ENCODE results near the gene CACNA1I.
A peak's percentile ranks its signal among the peaks of the same experiment; 100 is the strongest.

The CACNA1I gene

GRCh38 chr22:39603345-39603744 is 32.8 kb downstream of the CACNA1I start (continued):
- no peak for TF ChIP-seq ZNF114 (tag by site-specific recombination; IDR thresholded peaks at IDR 0.05)
- TF ChIP-seq ZNF580 (tag by site-specific recombination; IDR thresholded peaks at IDR 0.05) = peak; percentile 68
- no peak for TF ChIP-seq KLF17 (tag by site-specific recombination; IDR thresholded peaks at IDR 0.05)
- TF ChIP-seq ZNF280D (tag by site-specific recombination; IDR thresholded peaks at IDR 0.05) = peak; percentile 70; the same call in 1 of the 2 replicates
- peak; percentile 45; the same call in 1 of the 2 replicates for TF ChIP-seq KLF8 (tag by site-specific recombination; IDR thresholded peaks at IDR 0.05)
- peak; percentile 99 for TF ChIP-seq TRIM28 (IDR thresholded peaks at IDR 0.05; ENCODE audit: borderline replicate concordance, low read length)

GRCh38 chr22:39610246-39610645 is 39.7 kb downstream of the CACNA1I start:
- Histone ChIP-seq H3K4me1 (ENCODE audit: control insufficient read depth, insufficient read depth, low read length) (no peaks in the 10 kb centered on the region), H3K27ac (ENCODE audit: extremely low read depth, low read depth, low read length) (no peak overlapping the region), H3K4me3 (ENCODE audit: low read depth, low read length) (no peak overlapping the region), H3K36me3 (ENCODE audit: control insufficient read depth in 2 of 2, insufficient read depth in 1 of 2, low read length in 2 of 2) (no peaks in the 10 kb centered on the region), H3K9me3 (ENCODE audit: control insufficient read depth, insufficient read depth, low read depth, low read length) (no peaks in the 10 kb centered on the region)
- POLR2A ChIA-PET = no interaction called here
- CTCF ChIA-PET = interaction anchor here (0.6 kb wide), 2 partner anchors 11 to 75 kb away, joined by 3 read pairs; no protein-coding TSS in a partner anchor
- TF ChIP-seq ZNF571 (tag by site-specific recombination; IDR thresholded peaks at IDR 0.05) (no peak), ZNF677 (tag by site-specific recombination; IDR thresholded peaks at IDR 0.05) (no peak), ZNF26 (tag by site-specific recombination; IDR thresholded peaks at IDR 0.05) (no peak), ZNF223 (tag by site-specific recombination; IDR thresholded peaks at IDR 0.05) (no peak), YY2 (tag by site-specific recombination; IDR thresholded peaks at IDR 0.05) (no peak), ZNF266 (tag by site-specific recombination; IDR thresholded peaks at IDR 0.05; ENCODE audit: low read depth) (no peak)

GRCh38 chr22:39610766-39611165 is 40.2 kb downstream of the CACNA1I start:
- CTCF ChIA-PET = interaction anchor here (0.6 kb wide), 1 partner anchor 11 kb away, joined by 3 read pairs; no protein-coding TSS in a partner anchor
- H3K4me1 ChIP-seq (ENCODE audit: control insufficient read depth, insufficient read depth, low read length) = no peaks in the 10 kb centered on the region
- H3K36me3 ChIP-seq (ENCODE audit: control insufficient read depth in 2 of 2, insufficient read depth in 1 of 2, low read length in 2 of 2) = no peaks in the 10 kb centered on the region
- TF ChIP-seq ZNF37A (tag by site-specific recombination; IDR thresholded peaks at IDR 0.05) (no peak), OVOL3 (tag by site-specific recombination; IDR thresholded peaks at IDR 0.05) (no peak), ZNF449 (tag by site-specific recombination; IDR thresholded peaks at IDR 0.05) (0 out of 2 replicates have a peak, but pooled peaks have one; percentile 77)
- POLR2A ChIA-PET = no interaction called here
- H3K27ac ChIP-seq (ENCODE audit: extremely low read depth, low read depth, low read length) = no peak overlapping the region
- no peak overlapping the region for H3K4me3 ChIP-seq (ENCODE audit: low read depth, low read length)
- no peaks in the 10 kb centered on the region for H3K9me3 ChIP-seq (ENCODE audit: control insufficient read depth, insufficient read depth, low read depth, low read length)

All from HEK293 (cell line).